ENCODE results near the gene CCL25.

DNA sequence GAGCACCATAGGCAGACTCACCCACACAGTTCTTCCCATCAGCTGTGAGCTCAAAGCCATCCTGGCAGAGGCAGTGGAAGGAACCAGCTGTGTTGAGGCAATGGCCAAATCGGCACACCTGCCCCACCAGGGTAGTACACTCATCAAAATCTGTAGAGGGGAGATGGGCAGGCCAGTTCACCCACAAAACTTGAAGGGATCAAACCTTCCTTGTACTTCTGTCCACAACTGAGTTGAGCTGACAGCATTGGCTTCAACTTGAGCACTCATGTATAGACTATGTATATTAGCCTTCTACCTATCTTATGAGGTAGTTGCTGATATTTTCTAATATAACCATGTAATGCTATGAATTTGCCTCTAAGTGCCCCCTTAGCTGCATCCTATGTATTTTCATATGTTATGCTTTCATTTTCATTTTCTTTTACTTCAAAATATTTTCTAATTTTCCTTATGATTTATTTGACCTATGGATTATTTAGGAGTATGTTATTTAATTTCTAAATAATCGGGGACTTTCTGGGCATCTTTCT is 42.9 kb downstream of the CCL25 start:
- TF ChIP-seq YY1 (IDR thresholded peaks at IDR 0.05; ENCODE audit: insufficient read depth, insufficient read length): no peak
- no peak for TF ChIP-seq ZNF274 (IDR thresholded peaks at IDR 0.05; ENCODE audit: low read depth, low read length)

Measured in NT2/D1 (cell line).